GM12891 (cell line): ENCODE data around the gene GPR148.

ENCODE experiments used
- DNase-seq: peaks from one replicate; pipeline ENCODE4 v3.0.0; 2011; ENCODE audit warnings: low spot score; ENCODE audit not compliant: insufficient read length
- FAIRE-seq: peaks from 2 replicates; lab custom pipeline; 2011; peaks lifted over from hg19 to GRCh38; lab: Jason Lieb, UNC
- PAX5 ChIP-seq: IDR thresholded peaks from 2 replicates; pipeline ENCODE4 v1.6.1; 2011; ENCODE audit warnings: low read length, moderate library complexity, mild to moderate bottlenecking; ENCODE audit not compliant: insufficient read depth, severe bottlenecking
- POLR2A ChIP-seq: IDR thresholded peaks from 2 replicates; pipeline ENCODE4 v1.6.1; 2011; ENCODE audit warnings: low read depth, low read length, control low read depth
- POLR2AphosphoS5 ChIP-seq: IDR thresholded peaks from 2 replicates; pipeline ENCODE4 v1.6.1; 2011; ENCODE audit warnings: low read depth, low read length, control low read depth
- POU2F2 ChIP-seq: IDR thresholded peaks from 2 replicates; pipeline ENCODE4 v1.6.1; 2011; ENCODE audit warnings: low read depth, mild to moderate bottlenecking, control low read depth, low read length, moderate library complexity
- SPI1 ChIP-seq: IDR thresholded peaks from 2 replicates; pipeline ENCODE4 v1.6.1; 2011; ENCODE audit warnings: low read depth, low read length, control low read depth
- TAF1 ChIP-seq: IDR thresholded peaks from 2 replicates; pipeline ENCODE4 v1.6.1; 2011; ENCODE audit warnings: low read depth, low read length, control low read depth

GPR148 gene

DNA sequence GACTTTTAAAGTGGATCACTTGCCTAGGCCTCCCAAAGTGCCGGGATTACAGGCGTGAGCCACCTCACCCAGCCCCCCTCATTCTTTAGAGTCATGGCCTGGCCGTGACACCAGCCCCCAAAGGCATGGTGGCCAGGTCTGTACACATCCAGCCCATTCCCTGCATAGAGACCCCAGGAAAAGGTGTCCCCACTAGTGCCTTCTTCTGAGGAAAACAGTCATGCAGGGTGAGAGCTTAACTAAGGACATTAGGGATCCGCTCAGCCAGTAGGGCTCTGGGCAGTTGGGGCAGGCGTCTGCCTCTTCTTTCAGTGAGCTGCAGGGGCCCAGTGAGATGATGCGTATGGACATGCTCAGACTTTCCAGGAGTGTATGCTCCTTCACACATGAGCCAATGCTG, 20.8 kb downstream of the GPR148 start:
- TF ChIP-seq SPI1 (no peak), TAF1 (no peak), POU2F2 (no peak), POLR2AphosphoS5 (no peak), PAX5 (no peak), POLR2A (no peak)
- no peak for FAIRE-seq
- DNase-seq: no peak

DNA sequence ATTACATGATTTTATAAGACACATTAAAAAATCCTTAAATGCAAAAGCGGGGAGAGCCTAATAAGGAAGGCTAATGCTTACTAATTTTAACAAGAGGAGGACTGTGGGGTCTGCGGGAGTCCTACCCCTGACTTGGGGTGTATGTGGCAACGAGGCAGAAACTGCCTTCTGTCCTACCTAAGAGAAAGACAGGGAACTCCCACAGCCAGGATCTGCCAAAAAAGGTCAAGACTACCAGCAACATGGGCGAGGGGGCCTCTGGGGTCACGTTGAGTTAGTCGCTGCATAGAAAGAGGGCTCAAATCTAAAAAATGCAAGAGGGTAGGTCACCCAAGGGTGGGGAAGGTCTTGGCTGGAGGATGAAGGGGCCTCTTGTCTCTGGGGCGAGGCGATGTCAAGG, 25.9 kb downstream of the GPR148 start:
- no peak for FAIRE-seq
- DNase-seq: no peak
- no peak for TF ChIP-seq SPI1
- TF ChIP-seq POLR2A: no peak
- TF ChIP-seq POU2F2: no peak
- no peak for TF ChIP-seq TAF1
- TF ChIP-seq PAX5: no peak
- no peak for TF ChIP-seq POLR2AphosphoS5

DNA sequence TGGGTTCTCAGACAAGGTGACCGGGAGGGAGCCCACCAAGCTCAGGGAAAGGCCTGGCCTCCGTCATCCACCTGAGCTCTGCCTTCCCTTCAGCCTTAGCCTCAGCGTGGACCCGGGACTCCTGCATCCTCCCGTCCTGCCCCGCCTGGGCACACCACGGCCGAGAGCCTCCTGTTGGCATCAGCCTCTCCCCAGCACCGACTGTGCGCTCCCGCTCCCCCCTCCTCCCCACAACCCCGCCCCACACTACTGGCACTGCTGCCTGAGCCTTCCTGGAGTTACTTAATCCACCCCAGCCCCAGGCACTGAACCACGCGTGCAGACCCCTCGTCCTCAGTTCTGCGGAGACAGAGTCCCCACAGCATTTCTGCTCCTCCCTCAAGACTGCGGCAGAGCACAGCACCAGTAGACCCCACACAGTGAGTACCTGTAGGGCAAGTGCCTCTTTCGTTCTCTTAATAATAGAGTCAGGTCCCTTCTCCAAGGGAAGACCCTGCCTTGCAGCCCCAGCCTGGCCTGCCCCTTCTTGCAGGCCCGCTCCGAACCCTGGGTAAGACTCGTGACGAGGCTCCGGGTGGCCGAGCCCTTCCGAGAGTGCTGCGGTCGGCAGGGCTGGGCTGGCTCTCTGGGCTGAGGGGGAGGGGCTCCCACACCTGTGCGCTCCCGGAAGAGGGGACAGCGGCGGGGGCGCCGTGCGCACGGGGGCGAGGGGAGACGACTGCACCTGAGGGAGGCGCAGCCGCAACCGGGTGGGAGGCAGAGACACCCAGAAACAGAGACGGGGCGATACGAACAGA, 26.6 kb downstream of the GPR148 start, which contains the start of gene AMER3:
AMER3 (plus strand) TSS at position 285 of the 797 bp plus-strand sequence. CDS start 6,533 bp downstream, outside the sequence.
- TF ChIP-seq SPI1: no peak
- TF ChIP-seq POLR2A: no peak
- TF ChIP-seq POLR2AphosphoS5: no peak
- TF ChIP-seq POU2F2: no peak
- TF ChIP-seq TAF1: no peak
- no peak for TF ChIP-seq PAX5
- no peak for FAIRE-seq
- no peak for DNase-seq

DNA sequence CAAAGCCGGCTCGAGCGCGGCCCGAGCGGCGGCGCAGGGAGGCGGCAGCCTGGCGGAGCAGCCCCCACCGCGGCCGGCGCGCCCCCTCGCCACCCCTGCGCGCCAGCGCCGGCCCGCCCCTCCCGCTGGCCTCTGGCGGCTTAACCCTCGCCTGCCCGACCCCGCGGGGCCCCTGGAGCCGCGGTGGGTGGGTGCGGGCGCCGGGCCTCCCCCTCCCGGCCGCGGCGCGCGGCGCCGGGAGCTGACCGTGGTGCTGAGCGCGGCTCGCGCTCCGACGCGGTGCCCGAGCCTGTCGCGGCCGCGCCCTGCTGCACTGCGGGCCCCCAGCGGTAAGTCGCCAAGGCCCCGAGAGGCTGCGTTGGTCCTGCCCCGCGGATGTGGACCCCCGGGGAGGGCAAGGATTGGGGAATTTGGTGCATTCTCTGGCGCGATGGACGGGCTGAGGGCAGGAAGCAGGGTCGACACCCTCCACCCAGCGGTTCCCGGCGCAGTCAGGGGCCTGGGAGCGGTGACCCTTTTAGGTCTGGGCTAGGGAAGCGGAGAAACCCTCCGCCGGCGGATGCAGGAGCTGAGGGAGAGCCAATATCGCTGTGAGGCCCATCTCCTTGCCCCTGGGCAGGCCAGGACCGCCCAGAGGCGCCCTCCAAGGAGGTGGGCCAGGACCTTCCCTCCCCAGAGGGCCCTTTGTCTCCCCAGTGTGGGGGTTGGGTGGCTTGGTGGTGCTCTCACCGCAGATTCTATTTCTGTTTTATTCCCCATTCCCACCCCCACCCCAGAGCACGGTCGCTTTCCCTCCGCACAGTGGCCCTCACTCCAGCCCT, 27.4 kb downstream of the GPR148 start:
- FAIRE-seq (no peak), DNase-seq (peak; percentile 54)
- TF ChIP-seq SPI1 (no peak), POLR2A (no peak), POU2F2 (no peak), PAX5 (no peak), POLR2AphosphoS5 (no peak), TAF1 (no peak)

DNA sequence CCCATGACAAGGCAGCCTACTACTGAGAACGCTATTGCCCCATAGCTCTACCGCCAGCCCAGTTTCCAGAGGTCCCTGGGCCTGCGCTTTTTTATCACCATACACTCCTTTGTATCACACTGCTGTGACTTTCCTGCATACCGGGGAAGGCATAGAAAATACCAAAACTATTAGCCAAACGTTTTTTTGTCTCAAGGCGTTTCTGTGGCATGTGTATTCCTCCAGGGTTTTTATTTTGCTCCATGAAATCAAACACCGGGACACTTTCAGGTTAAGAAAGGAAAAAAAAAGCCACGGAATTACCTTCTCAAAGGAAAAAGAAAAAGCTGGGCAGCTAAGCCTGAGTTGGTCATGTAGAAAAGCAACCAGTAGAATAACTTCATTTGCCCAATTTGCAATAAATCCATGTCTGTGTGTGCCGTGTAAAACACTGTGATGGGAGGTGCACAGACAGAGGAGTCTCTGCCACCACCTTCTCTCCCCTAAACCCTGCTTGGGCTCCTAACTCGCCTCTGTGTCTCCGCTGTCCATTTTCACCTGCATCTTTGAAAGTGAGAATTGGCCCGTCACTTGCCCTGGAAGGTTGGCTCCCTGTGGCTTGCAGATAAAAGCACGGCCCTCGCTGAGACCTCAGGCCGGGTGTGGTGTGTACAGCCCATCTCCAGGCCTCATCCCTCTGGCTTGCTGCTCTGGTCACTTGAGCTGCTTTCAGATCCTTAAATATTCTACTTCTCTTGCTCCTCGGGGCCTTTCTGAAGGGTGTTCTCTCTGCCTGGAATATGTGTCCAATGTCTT, 28.2 kb downstream of the GPR148 start:
- DNase-seq: no peak
- no peak for FAIRE-seq
- no peak for TF ChIP-seq POU2F2
- no peak for TF ChIP-seq POLR2AphosphoS5
- TF ChIP-seq POLR2A: no peak
- no peak for TF ChIP-seq TAF1
- TF ChIP-seq SPI1: no peak
- no peak for TF ChIP-seq PAX5

DNA sequence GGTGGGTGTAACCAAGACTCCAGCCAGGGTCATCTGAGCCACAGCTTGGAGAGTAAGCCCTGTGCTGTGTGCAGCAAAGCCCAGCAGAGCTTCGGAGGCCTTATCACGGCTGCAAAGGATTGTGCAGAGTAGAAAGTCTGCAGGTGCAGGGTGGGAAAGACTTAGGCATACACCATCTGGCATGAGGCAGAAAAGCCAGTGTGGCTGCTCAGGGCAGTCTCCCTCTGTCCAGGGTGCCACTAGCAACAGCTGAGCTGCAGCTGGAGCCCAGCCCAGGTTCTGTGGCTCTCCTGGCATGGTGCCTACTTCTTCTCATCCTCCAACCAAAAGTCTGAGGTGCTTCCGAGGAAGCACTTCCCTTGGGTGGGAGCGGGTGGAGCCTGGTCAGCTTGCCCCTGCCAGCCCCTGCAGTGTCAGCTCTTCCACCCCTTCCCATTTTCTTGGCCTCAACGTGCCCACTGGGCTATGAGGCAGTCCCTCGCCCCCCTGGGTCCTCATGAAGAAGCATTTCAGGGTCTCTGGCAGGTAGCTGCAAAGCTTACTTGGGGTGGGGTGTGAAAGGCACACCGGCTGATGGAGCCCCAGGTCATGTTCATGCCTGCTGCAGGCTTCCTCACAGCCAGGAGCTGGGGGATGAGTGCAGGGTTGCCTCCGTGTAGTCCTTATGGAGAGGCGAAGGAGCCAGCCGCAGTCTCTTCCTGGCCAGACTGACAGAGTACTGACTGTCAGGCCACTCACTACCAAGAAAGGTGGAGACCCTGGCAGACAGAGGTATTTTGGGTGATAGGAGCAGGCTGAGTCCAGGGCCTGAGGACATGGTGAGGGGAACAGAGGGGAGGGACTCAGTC, 31.3 kb downstream of the GPR148 start:
- no peak for TF ChIP-seq POLR2A
- no peak for TF ChIP-seq TAF1
- no peak for TF ChIP-seq POU2F2
- TF ChIP-seq POLR2AphosphoS5: no peak
- TF ChIP-seq PAX5: no peak
- no peak for TF ChIP-seq SPI1
- no peak for FAIRE-seq
- no peak for DNase-seq

DNA sequence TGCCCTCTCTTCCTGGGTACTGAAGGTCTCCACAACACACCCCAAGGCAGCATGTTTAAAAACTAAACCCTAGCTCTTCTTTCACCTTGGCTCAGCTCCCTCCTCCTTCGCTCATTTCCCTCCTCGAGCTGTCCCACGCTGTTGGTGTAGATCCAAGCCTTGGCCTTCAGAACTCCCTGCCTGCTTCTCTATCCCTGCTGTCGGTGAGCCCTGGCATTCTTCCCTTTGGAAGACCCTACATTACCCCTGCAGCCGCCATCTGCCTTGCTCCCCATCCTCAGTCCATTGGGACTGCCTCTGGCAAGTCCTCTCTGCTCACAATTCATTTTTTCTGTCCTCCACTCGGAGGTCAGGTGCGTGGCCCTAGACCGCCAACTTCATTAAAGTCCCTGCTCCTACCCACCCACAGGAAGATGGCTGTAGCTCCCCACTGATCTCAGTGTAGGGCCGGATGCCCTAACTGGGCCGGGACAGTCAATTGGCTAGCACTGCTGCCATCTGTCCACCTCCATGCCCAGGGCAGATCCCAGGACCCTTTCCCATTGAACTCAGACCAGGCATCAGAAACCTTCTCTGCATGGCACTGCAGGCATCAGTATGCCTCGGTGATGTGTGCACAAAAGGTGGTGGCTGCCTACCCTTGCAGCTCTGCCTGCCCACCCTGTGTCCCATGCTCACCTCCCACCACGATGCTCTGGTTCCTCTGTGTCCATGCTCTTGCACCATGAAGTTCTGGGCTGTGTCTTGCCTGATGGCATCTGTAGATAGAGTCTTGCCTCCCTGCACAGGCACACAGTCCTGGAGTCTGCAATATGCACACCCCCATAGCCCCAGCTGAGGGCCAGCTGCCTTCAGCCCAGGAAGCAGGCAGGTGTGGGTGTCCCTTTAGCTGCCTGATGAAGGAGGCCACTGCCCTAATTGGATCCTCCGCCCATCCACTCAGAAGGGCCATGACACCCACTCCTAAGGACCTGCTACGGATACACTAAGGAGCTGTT, 32.2 kb downstream of the GPR148 start:
- DNase-seq: no peak
- TF ChIP-seq POLR2A: no peak
- no peak for TF ChIP-seq TAF1
- no peak for TF ChIP-seq PAX5
- no peak for TF ChIP-seq POLR2AphosphoS5
- no peak for TF ChIP-seq POU2F2
- TF ChIP-seq SPI1: no peak
- no peak for FAIRE-seq
